ENCODE measurements around the gene CTSL. TPM values are rescaled to one million over a fixed set of nuclear protein-coding genes. Genes with fewer than 3 reads are reported as not detected.

The CTSL gene
- total and polyA plus RNA-seq, 3 donors from 2014 or later, result 100 to 185 (median 105) TPM

DNA sequence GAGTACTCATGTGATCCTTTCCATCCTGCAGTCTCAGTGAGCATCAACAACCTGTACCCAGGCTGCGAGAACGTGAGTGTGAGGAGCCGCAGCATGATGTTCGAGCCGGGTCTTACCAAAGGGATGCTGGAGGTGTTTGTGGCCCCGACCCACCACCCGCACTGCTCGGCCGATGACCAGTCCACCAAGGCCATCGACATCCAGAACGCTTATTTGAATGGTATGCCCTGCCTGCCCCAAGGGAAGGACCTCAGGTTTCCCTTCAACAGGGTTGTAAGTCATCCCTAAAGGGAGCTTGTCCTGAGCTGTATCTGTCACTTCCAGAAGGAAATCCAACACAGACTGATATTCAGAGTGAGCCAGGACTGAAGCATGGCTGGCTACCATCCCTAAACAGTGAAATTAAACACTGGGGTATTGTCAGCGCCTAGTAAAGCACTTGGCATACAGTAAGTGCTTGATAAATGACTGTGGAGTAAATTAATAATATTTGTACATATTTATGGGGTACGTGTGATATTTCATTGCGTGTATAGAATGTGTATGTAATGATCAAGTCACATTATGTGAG, 39.3 kb upstream of the CTSL start:
- no peak overlapping the region for H3K4me3 ChIP-seq
- no peaks in the 10 kb centered on the region for H3K36me3 ChIP-seq (ENCODE audit: low read depth, missing control alignments)
- WGBS, 2 donors, result 96 to 98% methylated on average over 14 of the region's 14 CpGs
- peaks cover 15% of the 10 kb centered on the region for H3K4me1 ChIP-seq
- intact Hi-C loops (cut with DNase I; ENCODE audit: low total_unique reads), result loop anchor here (10.0 kb wide), 1 partner anchor 128 kb away; no protein-coding TSS in a partner anchor
- no peak for DNase-seq
- no peak overlapping the region for H3K27ac ChIP-seq
- TF ChIP-seq, protein P1, sequence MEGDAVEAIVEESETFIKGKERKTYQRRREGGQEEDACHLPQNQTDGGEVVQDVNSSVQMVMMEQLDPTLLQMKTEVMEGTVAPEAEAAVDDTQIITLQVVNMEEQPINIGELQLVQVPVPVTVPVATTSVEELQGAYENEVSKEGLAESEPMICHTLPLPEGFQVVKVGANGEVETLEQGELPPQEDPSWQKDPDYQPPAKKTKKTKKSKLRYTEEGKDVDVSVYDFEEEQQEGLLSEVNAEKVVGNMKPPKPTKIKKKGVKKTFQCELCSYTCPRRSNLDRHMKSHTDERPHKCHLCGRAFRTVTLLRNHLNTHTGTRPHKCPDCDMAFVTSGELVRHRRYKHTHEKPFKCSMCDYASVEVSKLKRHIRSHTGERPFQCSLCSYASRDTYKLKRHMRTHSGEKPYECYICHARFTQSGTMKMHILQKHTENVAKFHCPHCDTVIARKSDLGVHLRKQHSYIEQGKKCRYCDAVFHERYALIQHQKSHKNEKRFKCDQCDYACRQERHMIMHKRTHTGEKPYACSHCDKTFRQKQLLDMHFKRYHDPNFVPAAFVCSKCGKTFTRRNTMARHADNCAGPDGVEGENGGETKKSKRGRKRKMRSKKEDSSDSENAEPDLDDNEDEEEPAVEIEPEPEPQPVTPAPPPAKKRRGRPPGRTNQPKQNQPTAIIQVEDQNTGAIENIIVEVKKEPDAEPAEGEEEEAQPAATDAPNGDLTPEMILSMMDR (IDR thresholded peaks at IDR 0.05), result no peak
- TF ChIP-seq POLR2A (IDR thresholded peaks at IDR 0.05), result no peak
- no peaks in the 10 kb centered on the region for H3K9me3 ChIP-seq
- no peaks in the 10 kb centered on the region for H3K27me3 ChIP-seq

DNA sequence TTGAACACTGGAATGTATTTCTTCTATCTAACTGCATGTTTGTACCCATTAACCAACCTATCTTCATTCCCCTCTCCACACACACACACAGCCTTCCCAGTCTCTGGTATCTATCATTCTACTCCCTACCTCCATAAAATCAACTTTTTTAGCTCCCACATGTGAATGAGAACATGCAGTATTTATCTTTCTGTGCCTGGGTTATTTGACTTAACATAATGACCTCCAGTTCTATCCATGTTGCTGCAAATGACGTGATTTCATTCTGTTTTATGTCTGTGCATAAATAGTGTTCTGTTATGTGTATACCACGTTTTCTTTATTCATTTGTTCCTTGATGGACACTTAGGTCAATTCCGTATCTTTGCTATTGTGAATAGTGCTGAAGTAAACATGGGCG, 38.7 kb upstream of the CTSL start:
- WGBS, 2 donors, result 73 to 89% methylated on average over 4 of the region's 4 CpGs
- no peak for DNase-seq
- no peak overlapping the region for H3K4me3 ChIP-seq
- no peaks in the 10 kb centered on the region for H3K27me3 ChIP-seq
- TF ChIP-seq, protein P1 (IDR thresholded peaks at IDR 0.05), result no peak
- no peak for TF ChIP-seq POLR2A (IDR thresholded peaks at IDR 0.05)
- intact Hi-C loops (cut with DNase I; ENCODE audit: low total_unique reads), result loop anchor here (10.0 kb wide), 1 partner anchor 128 kb away; no protein-coding TSS in a partner anchor
- H3K36me3 ChIP-seq (ENCODE audit: low read depth, missing control alignments), result no peaks in the 10 kb centered on the region
- H3K27ac ChIP-seq, result no peak overlapping the region
- H3K4me1 ChIP-seq, result peaks cover 15% of the 10 kb centered on the region
- no peaks in the 10 kb centered on the region for H3K9me3 ChIP-seq

- no peak overlapping the region for H3K27ac ChIP-seq
- WGBS, 2 donors, result 90 to 96% methylated on average over 2 to 3 of the region's 3 CpGs
- TF ChIP-seq, protein P1 (IDR thresholded peaks at IDR 0.05), result no peak
- TF ChIP-seq POLR2A (IDR thresholded peaks at IDR 0.05), result no peak
- H3K9me3 ChIP-seq, result no peaks in the 10 kb centered on the region
- DNase-seq, result no peak
- H3K4me3 ChIP-seq, result no peak overlapping the region
- no peaks in the 10 kb centered on the region for H3K36me3 ChIP-seq (ENCODE audit: low read depth, missing control alignments)
- H3K27me3 ChIP-seq, result no peaks in the 10 kb centered on the region
- H3K4me1 ChIP-seq, result no peaks in the 10 kb centered on the region
- intact Hi-C loops (cut with DNase I; ENCODE audit: low total_unique reads), result no loop called here
Measured at GRCh38 chr9:87694236-87694755, 31.6 kb upstream of the CTSL start.

- H3K27ac ChIP-seq, result no peak overlapping the region
- intact Hi-C loops (cut with DNase I; ENCODE audit: low total_unique reads), result no loop called here
- H3K9me3 ChIP-seq, result no peaks in the 10 kb centered on the region
- DNase-seq, result no peak
- no peaks in the 10 kb centered on the region for H3K27me3 ChIP-seq
- H3K36me3 ChIP-seq (ENCODE audit: low read depth, missing control alignments), result no peaks in the 10 kb centered on the region
- no peaks in the 10 kb centered on the region for H3K4me1 ChIP-seq
- 77 to 93% methylated on average over 1 of the region's 1 CpG for WGBS, 2 donors
- no peak overlapping the region for H3K4me3 ChIP-seq
- TF ChIP-seq, protein P1 (IDR thresholded peaks at IDR 0.05), result no peak
- TF ChIP-seq POLR2A (IDR thresholded peaks at IDR 0.05), result no peak
Measured at GRCh38 chr9:87695523-87695922, 30.4 kb upstream of the CTSL start.

DNA sequence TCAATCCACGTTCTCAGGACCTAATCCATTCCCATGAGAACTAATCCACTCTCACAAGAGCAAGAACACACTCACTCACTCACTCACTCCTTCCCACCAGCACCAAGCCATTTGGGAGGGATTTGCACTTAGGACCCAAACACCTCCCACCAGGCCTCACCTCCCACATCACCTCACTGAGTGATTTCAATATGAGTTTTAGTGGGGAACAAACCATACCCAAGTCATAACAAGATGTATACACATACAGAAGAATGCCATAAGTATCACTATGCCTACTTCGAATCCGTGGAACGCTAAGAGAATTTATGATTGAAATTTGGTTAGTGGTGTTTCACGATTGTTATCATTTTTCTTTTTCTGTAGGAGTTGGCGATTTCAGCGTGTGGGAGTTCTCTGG, 29.3 kb upstream of the CTSL start:
- H3K27ac ChIP-seq, result no peak overlapping the region
- H3K4me1 ChIP-seq, result no peaks in the 10 kb centered on the region
- TF ChIP-seq POLR2A (IDR thresholded peaks at IDR 0.05), result no peak
- TF ChIP-seq, protein P1 (IDR thresholded peaks at IDR 0.05), result no peak
- intact Hi-C loops (cut with DNase I; ENCODE audit: low total_unique reads), result no loop called here
- no peaks in the 10 kb centered on the region for H3K36me3 ChIP-seq (ENCODE audit: low read depth, missing control alignments)
- WGBS, 2 donors, result 85 to 89% methylated on average over 7 of the region's 7 CpGs
- no peaks in the 10 kb centered on the region for H3K9me3 ChIP-seq
- DNase-seq, result no peak
- no peaks in the 10 kb centered on the region for H3K27me3 ChIP-seq
- H3K4me3 ChIP-seq, result no peak overlapping the region
